Choroid plexus epithelial cell (primary cell): Measurements from ENCODE around the gene HMGXB3.

ENCODE experiments used
- DNase-seq: peaks from one replicate; pipeline ENCODE4 v3.0.0-alpha.2; 2010; ENCODE audit warnings: low read depth
- H3K4me3 ChIP-seq: 2 replicates; pipeline ENCODE4 v1.5.1; 2011; ENCODE audit warnings: low read depth, mild to moderate bottlenecking, control low read depth, low read length, moderate library complexity
- CTCF ChIP-seq: conservative IDR thresholded peaks from 2 replicates; pipeline ENCODE4 v1.5.1; 2011; ENCODE audit warnings: low read depth, mild to moderate bottlenecking, control low read depth, inconsistent platforms, low read length, moderate library complexity

The HMGXB3 gene

DNA sequence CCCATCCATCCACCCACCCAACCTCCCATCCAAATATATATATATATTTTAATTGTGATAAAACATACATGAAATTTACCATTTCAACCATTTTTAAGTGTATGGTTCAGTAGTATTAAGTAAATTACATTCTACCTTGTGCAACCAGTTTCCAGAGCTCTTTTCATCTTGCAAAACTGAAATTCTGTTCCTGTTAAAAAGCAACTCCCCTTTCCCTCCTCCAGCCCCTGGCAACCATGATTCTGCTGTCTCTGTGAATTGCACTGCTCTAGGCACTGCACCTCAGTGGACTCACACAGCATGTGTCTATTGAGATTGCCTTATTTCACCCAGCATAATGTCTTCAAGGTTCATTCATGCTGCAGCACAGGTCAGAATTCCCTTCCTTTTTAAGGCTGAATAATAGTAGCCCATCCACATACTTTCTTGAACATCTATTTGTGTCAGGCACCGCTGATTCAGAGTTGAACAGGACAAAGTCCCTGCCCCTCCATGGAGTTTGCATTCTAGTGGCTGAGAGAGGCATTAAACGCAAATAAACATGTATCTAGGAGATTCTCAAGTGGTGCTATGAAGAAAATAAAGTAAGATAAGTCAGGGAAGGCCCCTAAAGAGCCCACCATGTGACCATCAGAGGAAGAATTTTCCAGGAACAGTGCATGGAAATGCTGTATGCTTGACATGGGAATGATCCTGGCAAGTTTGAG is 61.8 kb downstream of the HMGXB3 start:
- no peak for DNase-seq
- TF ChIP-seq CTCF = no peak
- no peak overlapping the region for H3K4me3 ChIP-seq

DNA sequence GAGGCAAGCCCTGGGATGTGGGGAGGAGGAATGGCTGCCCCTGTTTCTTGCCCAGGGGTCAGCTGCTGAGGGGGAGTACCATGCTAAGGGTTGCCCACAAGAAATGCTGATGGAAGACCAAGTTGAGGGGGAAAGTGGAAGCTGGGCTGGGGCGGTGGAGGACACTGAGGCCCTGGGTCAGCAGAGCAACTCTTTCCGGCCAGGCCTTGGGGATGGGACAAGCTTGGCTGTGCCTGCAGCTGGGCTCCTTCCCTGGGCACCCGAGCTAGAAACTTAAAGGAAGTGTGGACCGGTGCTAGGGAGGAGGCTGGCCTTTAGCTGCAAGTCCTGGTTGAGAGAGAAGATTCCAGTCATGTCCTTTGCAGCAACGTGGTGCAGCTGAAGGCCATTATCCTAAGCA is 63.1 kb downstream of the HMGXB3 start:
- H3K4me3 ChIP-seq = no peak overlapping the region
- no peak for TF ChIP-seq CTCF
- DNase-seq = no peak

GRCh38 chr5:150064681-150065220 is 64.2 kb downstream of the HMGXB3 start:
- no peak for DNase-seq
- no peak overlapping the region for H3K4me3 ChIP-seq
- no peak for TF ChIP-seq CTCF

DNA sequence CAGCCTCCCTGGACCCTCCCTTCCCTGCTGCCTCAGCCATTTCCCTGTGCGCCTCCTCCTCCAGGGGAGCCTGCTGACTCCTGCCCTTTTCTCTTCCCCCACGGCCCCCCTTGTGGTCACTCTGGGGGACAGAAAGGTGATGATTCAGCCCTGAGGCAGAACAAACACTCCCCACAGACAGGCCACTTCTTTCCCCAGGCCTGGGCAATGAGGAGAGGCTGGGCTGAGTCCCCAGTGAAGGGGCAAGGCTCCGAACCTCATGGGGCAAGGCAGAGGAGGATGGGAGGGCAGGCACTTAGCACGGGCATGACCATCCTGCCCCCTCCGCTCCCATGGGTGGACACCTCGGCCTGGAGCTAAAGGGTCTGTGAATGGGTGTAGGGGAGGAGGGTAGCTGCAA is 64.8 kb downstream of the HMGXB3 start:
- TF ChIP-seq CTCF = no peak
- H3K4me3 ChIP-seq = no peak overlapping the region
- DNase-seq = peak; percentile 38

- H3K4me3 ChIP-seq = no peak overlapping the region
- no peak for DNase-seq
- no peak for TF ChIP-seq CTCF
Measured at GRCh38 chr5:150065886-150066285, 65.3 kb downstream of the HMGXB3 start.

- DNase-seq = no peak
- no peak overlapping the region for H3K4me3 ChIP-seq
- TF ChIP-seq CTCF = no peak
Measured at GRCh38 chr5:150066436-150066835, 65.9 kb downstream of the HMGXB3 start.

DNA sequence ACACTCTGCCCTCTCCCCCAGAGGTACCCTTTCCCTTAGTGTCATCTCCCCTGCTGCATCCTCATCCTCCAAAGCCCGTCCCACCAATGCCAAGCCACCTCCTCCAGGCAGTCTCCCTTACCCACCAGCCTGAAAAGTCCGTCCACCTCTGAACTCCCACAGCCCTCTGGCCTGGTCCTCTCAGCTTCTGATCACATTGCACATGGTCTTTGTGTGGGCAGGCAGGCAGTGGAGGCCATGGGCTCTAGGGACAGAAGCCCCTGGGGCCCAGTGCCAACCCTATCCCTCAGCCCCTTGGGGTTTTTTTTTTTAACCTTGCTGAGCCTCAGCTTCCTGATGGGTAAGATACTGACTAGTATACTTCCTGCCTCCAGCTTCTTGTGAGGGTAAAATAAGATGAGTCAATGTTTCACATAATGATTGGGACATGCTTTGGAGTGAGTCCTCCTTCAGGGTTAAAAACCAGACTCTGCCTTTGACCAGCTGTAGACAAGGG is 66.4 kb downstream of the HMGXB3 start:
- TF ChIP-seq CTCF = no peak
- DNase-seq = peak; percentile 71
- H3K4me3 ChIP-seq = no peak overlapping the region
